Right kidney (tissue), 1 donor: ENCODE results near the gene GNPDA1.

Source experiments
- DNase-seq: peaks from one replicate; pipeline ENCODE4 v3.0.0-alpha.2; 2016

The GNPDA1 gene

DNA sequence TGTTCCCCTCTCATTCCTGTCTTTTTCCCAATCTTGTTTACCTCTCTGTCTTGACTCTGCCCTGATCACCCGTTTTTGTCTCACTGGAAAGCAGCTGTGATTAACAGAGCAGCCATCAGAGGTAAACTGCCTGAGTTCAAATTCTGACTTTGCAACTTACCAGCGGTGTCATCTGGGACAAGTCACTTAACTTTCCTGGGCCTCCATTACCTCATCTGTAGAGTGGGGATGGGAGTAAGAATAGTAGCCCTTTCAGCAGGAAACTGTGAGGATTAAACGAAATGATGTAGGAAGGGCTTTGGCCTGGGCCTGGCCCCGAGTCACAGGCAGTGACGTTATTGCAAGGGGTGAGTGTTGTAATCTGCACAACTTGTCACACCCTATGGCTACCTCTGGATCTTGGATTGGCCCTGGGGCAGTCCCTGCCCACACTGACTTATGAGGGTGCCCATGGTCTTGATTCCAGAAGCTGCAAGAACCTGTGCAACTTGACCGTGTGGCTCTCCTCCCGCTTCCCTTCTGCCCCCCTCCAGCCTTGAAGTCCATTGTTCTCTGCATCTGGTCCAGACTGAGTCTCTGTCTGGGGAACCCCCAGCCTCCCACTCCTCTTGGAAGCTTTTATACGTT is 54.2 kb downstream of the GNPDA1 start:
- no peak for DNase-seq

DNA sequence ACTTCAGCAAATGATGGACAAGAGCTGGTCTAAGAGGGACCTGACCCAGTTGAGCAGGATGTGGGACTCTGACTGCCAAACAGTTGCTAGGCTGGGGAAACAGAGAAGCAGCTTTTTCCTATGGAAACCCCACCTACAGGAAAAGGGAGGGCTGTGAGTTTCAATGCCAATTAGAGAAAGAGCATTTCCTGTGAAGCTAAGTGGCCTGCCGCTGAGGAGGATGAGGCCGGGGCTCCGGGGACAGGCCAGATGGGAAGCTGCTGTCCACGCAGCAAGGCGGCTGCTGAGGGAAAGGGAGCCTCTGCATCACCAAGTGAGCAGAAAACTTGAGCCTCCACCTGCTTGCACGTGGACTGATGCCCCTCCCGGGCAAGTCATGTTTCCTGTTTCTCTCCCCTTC is 54.7 kb downstream of the GNPDA1 start, which contains the start of gene PCDH12:
TSS of gene PCDH12 (minus strand) at position 90 of the 400 bp plus-strand sequence. CDS start 351 bp downstream, outside the sequence.
- peak; percentile 33 for DNase-seq

DNA sequence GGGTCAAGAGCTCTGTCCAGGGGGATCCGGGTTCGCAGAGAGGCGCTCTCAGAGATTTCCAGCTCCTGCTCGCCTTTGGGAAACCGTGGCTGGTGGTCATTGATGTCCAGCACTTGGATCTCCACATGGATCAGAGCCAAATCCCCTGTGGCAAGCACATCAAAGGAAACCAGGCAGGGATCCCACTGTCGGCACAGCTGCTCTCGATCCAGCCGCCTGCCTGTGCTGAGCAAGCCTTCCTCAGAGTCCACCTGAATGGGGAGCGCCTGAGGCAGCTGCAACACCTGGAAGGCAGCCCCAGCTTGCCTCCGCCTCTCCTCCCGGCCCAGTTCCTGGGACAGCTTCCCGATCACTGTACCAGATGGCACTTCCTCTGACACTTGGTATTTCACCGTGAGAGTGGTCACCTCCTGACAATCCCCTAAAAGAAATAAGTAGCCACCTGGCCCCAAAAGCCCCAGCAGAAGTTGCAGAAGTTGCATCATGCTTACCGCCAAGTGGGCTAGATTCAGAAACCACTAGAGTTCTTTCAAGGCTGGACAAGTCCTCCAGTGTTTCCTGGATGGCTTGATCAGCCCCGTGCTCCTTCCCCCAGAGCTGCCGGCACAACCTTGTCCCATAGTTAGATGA is 55.3 kb downstream of the GNPDA1 start:
- DNase-seq, result no peak

DNA sequence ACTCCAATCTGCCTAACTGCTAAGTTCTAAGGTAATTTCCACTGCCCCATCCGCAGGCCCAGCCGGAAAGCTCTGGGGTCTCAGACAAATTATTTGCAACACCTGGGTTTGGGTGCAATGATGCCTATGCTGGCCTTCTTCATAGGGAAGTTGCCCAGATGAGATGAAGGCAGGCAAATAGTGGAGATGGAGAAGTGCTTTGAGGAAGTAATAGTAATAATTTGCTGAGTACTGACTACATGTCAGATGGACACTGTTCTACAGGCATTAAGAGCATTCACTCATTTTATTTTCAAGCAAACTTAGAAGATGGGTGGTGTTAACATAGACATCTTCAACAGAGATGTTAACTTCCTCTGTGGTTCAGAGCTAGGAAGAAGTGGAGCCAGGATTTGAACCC is 58.6 kb downstream of the GNPDA1 start:
- no peak for DNase-seq

DNA sequence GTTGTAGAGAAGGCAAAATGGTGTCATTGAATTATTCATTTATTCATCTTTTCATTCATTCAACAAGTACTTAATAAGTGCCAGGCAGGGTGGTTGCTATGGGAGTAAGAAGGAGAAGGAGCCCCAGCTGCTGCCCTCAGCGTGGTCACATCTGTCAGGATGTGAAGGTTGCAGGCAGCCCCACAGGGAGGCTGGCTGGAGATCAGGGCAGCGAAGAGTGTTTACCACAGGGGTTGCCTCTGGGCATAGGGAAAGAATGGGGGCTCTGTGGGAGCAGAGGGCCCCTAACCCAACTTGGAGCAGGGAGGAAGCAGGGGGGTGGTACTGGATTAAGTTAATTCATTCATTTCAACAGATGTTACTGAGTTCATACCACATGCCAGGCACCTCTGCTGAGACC is 60.8 kb downstream of the GNPDA1 start:
- no peak for DNase-seq

DNA sequence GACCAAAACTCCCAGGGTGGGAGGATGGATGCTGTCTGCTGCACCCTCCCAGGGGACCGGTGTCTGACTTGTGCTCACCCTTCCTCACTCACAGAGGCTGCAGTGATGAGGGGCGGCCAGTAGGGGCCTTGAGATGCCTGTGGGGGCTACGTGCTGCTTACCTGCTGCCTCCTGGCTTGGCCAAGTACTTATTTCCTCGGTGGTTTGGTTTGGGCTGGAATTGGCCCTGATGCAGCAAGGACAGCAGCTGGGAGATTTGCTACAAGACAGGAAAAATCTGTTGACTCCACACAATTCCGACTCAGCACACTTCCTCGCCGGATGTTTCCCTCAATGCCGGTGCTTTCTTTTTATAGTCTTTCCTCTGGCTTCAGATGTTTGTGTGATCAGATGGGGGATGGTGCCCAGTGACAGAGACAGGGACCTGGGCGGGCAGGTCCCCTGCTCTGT is 61.5 kb downstream of the GNPDA1 start:
- peak; percentile 23 for DNase-seq
